ENCODE data around the gene TOB2.

The TOB2 gene

GRCh38 chr22:41387341-41387740, 59.3 kb downstream of the TOB2 start:
- no peaks in the 10 kb centered on the region for H3K27me3 ChIP-seq (ENCODE audit: control insufficient read depth in 1 of 2, insufficient read depth in 1 of 2, low read length in 2 of 2)
- H2BK12ac ChIP-seq (ENCODE audit: low read length in 2 of 2): no peak overlapping the region
- no peaks in the 10 kb centered on the region for H3K9me3 ChIP-seq (ENCODE audit: control insufficient read depth, low read length)
- H4K8ac ChIP-seq (ENCODE audit: low read length): no peak overlapping the region
- no peak overlapping the region for H3K14ac ChIP-seq (ENCODE audit: low read length in 2 of 2)
- no peak overlapping the region for H4K91ac ChIP-seq (ENCODE audit: low read length)
- H2BK120ac ChIP-seq (ENCODE audit: low read depth, low read length): no peak overlapping the region
- H2AFZ ChIP-seq (ENCODE audit: low read depth, low read length): no peak overlapping the region
- no peak overlapping the region for H3K23ac ChIP-seq (ENCODE audit: low read length in 2 of 2)
- H2BK5ac ChIP-seq (ENCODE audit: low read depth, low read length, poor library complexity, severe bottlenecking): no peak overlapping the region
- H3K4me3 ChIP-seq (ENCODE audit: insufficient read depth in 1 of 2, low read depth in 1 of 2, low read length in 2 of 2): no peak overlapping the region
- H3K4ac ChIP-seq (ENCODE audit: low read depth in 1 of 2, low read length in 2 of 2): no peak overlapping the region
- H3K9ac ChIP-seq (ENCODE audit: low read length): no peak overlapping the region
- no peak overlapping the region for H2BK15ac ChIP-seq (ENCODE audit: low read depth, poor library complexity, severe bottlenecking)
- DNase-seq: no peak
- peaks cover 8% of the 10 kb centered on the region for H3K79me1 ChIP-seq (replicated peaks; ENCODE audit: low read length, poor library complexity, severe bottlenecking)
- H3K4me2 ChIP-seq (ENCODE audit: low read length, poor library complexity, severe bottlenecking): no peak overlapping the region
- H3K4me1 ChIP-seq (ENCODE audit: control insufficient read depth, insufficient read depth, low read depth, low read length): peaks cover 6% of the 10 kb centered on the region
- H3K18ac ChIP-seq (ENCODE audit: low read depth in 1 of 2, low read length in 2 of 2): no peak overlapping the region
- no peak overlapping the region for H2AK5ac ChIP-seq (ENCODE audit: low read length, severe bottlenecking)
- H3K27ac ChIP-seq (ENCODE audit: low read length, poor library complexity, severe bottlenecking): no peak overlapping the region
- H3K36me3 ChIP-seq (ENCODE audit: control insufficient read depth in 1 of 2, insufficient read depth in 2 of 2, low read depth in 1 of 2, low read length in 2 of 2): peaks cover 23 to 49% of the 10 kb centered on the region in 2 experiments
- 100% methylated on average over 3 of the region's 7 CpGs for WGBS

DNA sequence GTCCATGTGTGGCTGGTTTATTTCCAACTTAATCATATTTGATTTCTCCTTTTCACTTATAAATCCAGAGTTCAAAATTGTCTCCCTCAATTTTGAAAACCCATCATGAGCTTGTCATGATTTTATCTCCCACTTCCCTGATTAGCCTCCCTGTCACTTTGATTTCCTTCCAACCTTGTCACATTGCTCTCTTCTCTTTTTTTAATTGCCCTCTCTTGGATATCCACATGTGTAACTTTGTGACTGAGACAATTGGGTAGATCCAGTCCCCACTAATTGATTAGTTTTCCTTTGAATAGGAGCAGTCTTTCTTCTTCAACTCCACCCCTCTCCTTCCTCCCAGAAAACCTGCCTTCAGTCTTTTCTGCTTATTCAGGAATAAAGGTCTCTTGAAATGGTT, 62.5 kb downstream of the TOB2 start:
- Histone ChIP-seq H3K27ac (ENCODE audit: low read length, poor library complexity, severe bottlenecking) (no peak overlapping the region), H3K9me3 (ENCODE audit: control insufficient read depth, low read length) (no peaks in the 10 kb centered on the region), H4K8ac (ENCODE audit: low read length) (no peak overlapping the region), H2BK12ac (ENCODE audit: low read length in 2 of 2) (no peak overlapping the region), H3K4me2 (ENCODE audit: low read length, poor library complexity, severe bottlenecking) (no peak overlapping the region), H4K91ac (ENCODE audit: low read length) (no peak overlapping the region), H2BK5ac (ENCODE audit: low read depth, low read length, poor library complexity, severe bottlenecking) (no peak overlapping the region), H2AK5ac (ENCODE audit: low read length, severe bottlenecking) (no peak overlapping the region), H3K9ac (ENCODE audit: low read length) (no peak overlapping the region), H3K4me1 (ENCODE audit: control insufficient read depth, insufficient read depth, low read depth, low read length) (peaks cover 16% of the 10 kb centered on the region), H3K14ac (ENCODE audit: low read length in 2 of 2) (no peak overlapping the region), H3K23ac (ENCODE audit: low read length in 2 of 2) (no peak overlapping the region), H3K18ac (ENCODE audit: low read depth in 1 of 2, low read length in 2 of 2) (no peak overlapping the region), H3K4me3 (ENCODE audit: insufficient read depth in 1 of 2, low read depth in 1 of 2, low read length in 2 of 2) (no peak overlapping the region), H2BK120ac (ENCODE audit: low read depth, low read length) (no peak overlapping the region), H3K4ac (ENCODE audit: low read depth in 1 of 2, low read length in 2 of 2) (no peak overlapping the region), H3K79me1 (replicated peaks; ENCODE audit: low read length, poor library complexity, severe bottlenecking) (peaks cover 7% of the 10 kb centered on the region), H2BK15ac (ENCODE audit: low read depth, poor library complexity, severe bottlenecking) (no peak overlapping the region), H3K36me3 (ENCODE audit: control insufficient read depth in 1 of 2, insufficient read depth in 2 of 2, low read depth in 1 of 2, low read length in 2 of 2) (peaks cover 13 to 25% of the 10 kb centered on the region in 2 experiments), H2AFZ (ENCODE audit: low read depth, low read length) (no peak overlapping the region), H3K27me3 (ENCODE audit: control insufficient read depth in 1 of 2, insufficient read depth in 1 of 2, low read length in 2 of 2) (no peaks in the 10 kb centered on the region)
- no peak for DNase-seq
